Glomerular visceral epithelial cell (primary cell): ENCODE measurements around the gene ATXN2L.
"Not testable (repeated sequence)": the region's sequence is repeated elsewhere in the genome, so short reads cannot be mapped to it uniquely, and the experiment has no call there.

ENCODE experiments used
- DNase-seq: peaks from one replicate; pipeline ENCODE4 v3.0.0-alpha.2; 2016; ENCODE audit errors: extremely low spot score

ATXN2L gene

GRCh38 chr16:28872952-28873351 is 50.2 kb downstream of the ATXN2L start:
- no peak for DNase-seq

GRCh38 chr16:28873543-28874201 is 50.9 kb downstream of the ATXN2L start:
- no peak for DNase-seq

- no peak for DNase-seq
Observed at GRCh38 chr16:28874406-28874805, 51.6 kb downstream of the ATXN2L start.

GRCh38 chr16:28875134-28876018 is 52.6 kb downstream of the ATXN2L start:
- DNase-seq, result no peak

- no peak for DNase-seq
Observed at GRCh38 chr16:28876019-28876659, 53.3 kb downstream of the ATXN2L start.

- no peak for DNase-seq
Observed at GRCh38 chr16:28876973-28877654, 54.3 kb downstream of the ATXN2L start.

GRCh38 chr16:28877655-28878000 is 54.8 kb downstream of the ATXN2L start:
- DNase-seq, result no peak

- no peak for DNase-seq
Observed at GRCh38 chr16:28878083-28878926, 55.5 kb downstream of the ATXN2L start, which contains the start of gene ATP2A1. ATP2A1 (plus strand) TSS chr16:28878488; CDS start chr16:28878672, 184 bp downstream.

GRCh38 chr16:28879261-28879840 is 56.6 kb downstream of the ATXN2L start:
- DNase-seq, result no peak

GRCh38 chr16:28879841-28880588 is 57.2 kb downstream of the ATXN2L start:
- DNase-seq, result peak; percentile 86

GRCh38 chr16:28880589-28880915 is 57.8 kb downstream of the ATXN2L start:
- no peak for DNase-seq

- DNase-seq, result no peak
Observed at GRCh38 chr16:28880955-28881354, 58.2 kb downstream of the ATXN2L start.

GRCh38 chr16:28881565-28881964 is 58.8 kb downstream of the ATXN2L start:
- DNase-seq, result not testable (repeated sequence)

GRCh38 chr16:28882551-28883160 is 59.9 kb downstream of the ATXN2L start:
- no peak for DNase-seq

- no peak for DNase-seq
Observed at GRCh38 chr16:28883221-28883996, 60.6 kb downstream of the ATXN2L start.

- DNase-seq, result no peak
Observed at GRCh38 chr16:28884045-28884444, 61.2 kb downstream of the ATXN2L start.
